SK-MEL-5 (cell line): ENCODE data around the gene GSE1. TPM values are rescaled to one million over a fixed set of nuclear protein-coding genes. Genes with fewer than 3 reads are reported as not detected.

Experiments used
- DNase-seq: peaks from one replicate; pipeline ENCODE4 v3.0.0-alpha.2; 2016; ENCODE audit warnings: low read depth, low spot score
- in situ Hi-C: cut with HindIII; loops from 2 replicates; pipeline ENCODE4 v1.10.0; 2016; ENCODE audit warnings: low sequenced_read_pairs, high pct_unique_total_duplicates, low pct_unique_long_range_greater_than_20kb
- total RNA-seq: library from RNA; depleted of rRNA; stranded (reverse); fragments of >200 nt; shearing (Covaris generic); gene quantifications from 2 replicates; pipeline ENCODE4 v1.2.3, GENCODE V29; 2014

Gene GSE1
- total RNA-seq, 1 experiment from 2014 or later, result 5.8 TPM

GRCh38 chr16:85600530-85601271, 12.4 kb upstream of the GSE1 start:
- no peak for DNase-seq

GRCh38 chr16:85601272-85601639, 11.9 kb upstream of the GSE1 start:
- DNase-seq, result no peak
- in situ Hi-C loops, result no loop called here

More at GRCh38 chr16:85600530-85601271, 12.4 kb upstream of the GSE1 start:
- in situ Hi-C loops, result no loop called here

GRCh38 chr16:85601730-85602401, 11.3 kb upstream of the GSE1 start:
- DNase-seq, result no peak
- in situ Hi-C loops, result no loop called here

- DNase-seq, result no peak
- in situ Hi-C loops, result no loop called here
Observed at GRCh38 chr16:85602402-85603202, 10.5 kb upstream of the GSE1 start.

- DNase-seq, result no peak
- in situ Hi-C loops, result no loop called here
Observed at GRCh38 chr16:85603203-85603755, 9.8 kb upstream of the GSE1 start.

GRCh38 chr16:85604145-85604705, 8.9 kb upstream of the GSE1 start:
- in situ Hi-C loops, result no loop called here
- DNase-seq, result no peak

GRCh38 chr16:85605051-85605911, 7.8 kb upstream of the GSE1 start:
- DNase-seq, result no peak
- in situ Hi-C loops, result no loop called here

- in situ Hi-C loops, result no loop called here
- DNase-seq, result no peak
Observed at GRCh38 chr16:85605912-85606841, 6.9 kb upstream of the GSE1 start.

- in situ Hi-C loops, result no loop called here
- no peak for DNase-seq
Observed at GRCh38 chr16:85606904-85607303, 6.2 kb upstream of the GSE1 start.

- no peak for DNase-seq
- in situ Hi-C loops, result no loop called here
Observed at GRCh38 chr16:85607321-85607765, 5.8 kb upstream of the GSE1 start.

- in situ Hi-C loops, result no loop called here
Observed at GRCh38 chr16:85607796-85608514, 5.2 kb upstream of the GSE1 start.

GRCh38 chr16:85608515-85608885, 4.6 kb upstream of the GSE1 start:
- in situ Hi-C loops, result no loop called here
- DNase-seq, result no peak

More at GRCh38 chr16:85607796-85608514, 5.2 kb upstream of the GSE1 start:
- no peak for DNase-seq

GRCh38 chr16:85608887-85609286, 4.2 kb upstream of the GSE1 start:
- in situ Hi-C loops, result no loop called here

GRCh38 chr16:85609539-85609938, 3.6 kb upstream of the GSE1 start:
- no peak for DNase-seq
- in situ Hi-C loops, result no loop called here

More at GRCh38 chr16:85608887-85609286, 4.2 kb upstream of the GSE1 start:
- no peak for DNase-seq

- in situ Hi-C loops, result no loop called here
Observed at GRCh38 chr16:85610059-85610445, 3.1 kb upstream of the GSE1 start.

More at GRCh38 chr16:85610059-85610445, 3.1 kb upstream of the GSE1 start:
- DNase-seq, result no peak
